ENCODE measurements around the gene RARB. TPM values are rescaled to one million over a fixed set of nuclear protein-coding genes. Genes with fewer than 3 reads are reported as not detected.

RARB gene
- total and polyA plus RNA-seq, 9 of the 15 experiments (the other 6 are each of a cell fraction or from before 2014, with no cell fraction given): 0.15 to 1.3 (median 0.27) TPM

DNA sequence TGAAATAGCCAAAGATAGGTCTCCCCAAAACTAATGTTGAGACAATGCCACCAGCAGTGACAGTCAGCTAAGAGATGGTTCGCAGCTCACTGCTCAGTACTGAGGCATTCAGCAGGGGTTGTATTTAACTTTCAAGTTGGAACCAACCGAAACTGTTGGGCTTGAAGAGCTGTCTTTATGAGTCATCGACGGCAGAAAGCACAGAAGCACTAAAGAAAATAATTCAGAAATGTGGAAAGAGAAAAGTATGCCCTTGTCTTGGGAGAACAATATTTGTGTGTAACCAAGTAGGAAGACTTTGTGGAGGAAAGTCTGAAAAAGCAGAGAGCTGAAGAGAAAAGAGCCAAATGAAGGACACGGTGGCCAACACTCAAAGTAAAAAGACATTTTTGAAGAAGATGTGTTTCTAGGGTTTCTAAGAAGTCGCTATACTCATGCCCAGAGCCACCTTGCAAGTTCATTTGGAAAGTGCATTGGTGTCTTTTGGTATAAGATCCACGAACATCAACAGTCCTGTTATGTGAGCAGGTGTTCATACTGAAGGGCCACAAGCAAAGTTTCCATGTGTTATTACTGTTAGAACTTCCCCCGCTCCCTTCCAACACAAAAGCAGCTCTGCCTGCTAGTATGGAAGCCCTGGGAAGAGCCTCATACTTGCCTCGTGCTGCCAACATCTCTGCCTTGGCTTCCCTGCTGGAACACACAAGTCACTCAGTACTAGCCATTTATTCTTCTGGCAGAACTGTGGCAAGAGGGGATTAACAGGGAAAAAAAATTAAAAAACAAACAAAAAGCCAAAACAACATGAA lies 4.1 kb upstream of the RARB start:
- 1% methylated on average over 9 of the region's 9 CpGs for WGBS (ENCODE audit: insufficient coverage, low coverage, missing lambda C conversion rate)
- no TSS peak for BruUV-seq (replicated peaks)
- H4K20me1 ChIP-seq (replicated peaks; ENCODE audit: control insufficient read depth, insufficient read depth, low read length): no peaks in the 10 kb centered on the region

More for the DNA sequence above, 4.1 kb upstream of the RARB start:
- H3K36me3 ChIP-seq (ENCODE audit: control insufficient read depth, insufficient read depth, low read length): no peaks in the 10 kb centered on the region
- in situ Hi-C loops (cut with MboI): no loop called here
- H3K9ac ChIP-seq (ENCODE audit: insufficient read depth in 1 of 2, low read depth in 2 of 2, low read length in 2 of 2): no peak overlapping the region
- no peaks in the 10 kb centered on the region for H3K79me2 ChIP-seq (ENCODE audit: control insufficient read depth, insufficient read depth, low read length)
- no peak for FAIRE-seq
- H3K27ac ChIP-seq (ENCODE audit: extremely low read depth, low read depth, low read length): no peak overlapping the region
- intact Hi-C loops (cut with micrococcal nuclease): no loop called here
- no peaks in the 10 kb centered on the region for H3K9me1 ChIP-seq (ENCODE audit: control insufficient read depth, insufficient read depth, low read length)
- ChIA-PET POLR2A (no interaction called here), CTCF (ENCODE audit: low intra/inter-chr PET ratio) (no interaction called here)
- no peak for DNase-seq (ENCODE audit: extremely low read depth in 1 of 4, low spot score in 3 of 4)
- no peak overlapping the region for H3K4me2 ChIP-seq (ENCODE audit: insufficient read depth, low read length)
- TF ChIP-seq ZNF311 (CRISPR knock-in tag; IDR thresholded peaks at IDR 0.05): no peak
- TF ChIP-seq ATF3 (IDR thresholded peaks at IDR 0.05): 0 out of 2 replicates have a peak, but pooled peaks have one; percentile 10
- no peak for TF ChIP-seq ATF3 (CRISPR knock-in tag; conservative IDR thresholded peaks at IDR 0.05)
- TF ChIP-seq ZFP1 (CRISPR knock-in tag; IDR thresholded peaks at IDR 0.05): no peak
- TF ChIP-seq ZFP36 (IDR thresholded peaks at IDR 0.05; ENCODE audit: low read depth, low read length, partially characterized antibody): no peak
- no peak for TF ChIP-seq TRIM24 (IDR thresholded peaks at IDR 0.05)
- TF ChIP-seq, protein P1, sequence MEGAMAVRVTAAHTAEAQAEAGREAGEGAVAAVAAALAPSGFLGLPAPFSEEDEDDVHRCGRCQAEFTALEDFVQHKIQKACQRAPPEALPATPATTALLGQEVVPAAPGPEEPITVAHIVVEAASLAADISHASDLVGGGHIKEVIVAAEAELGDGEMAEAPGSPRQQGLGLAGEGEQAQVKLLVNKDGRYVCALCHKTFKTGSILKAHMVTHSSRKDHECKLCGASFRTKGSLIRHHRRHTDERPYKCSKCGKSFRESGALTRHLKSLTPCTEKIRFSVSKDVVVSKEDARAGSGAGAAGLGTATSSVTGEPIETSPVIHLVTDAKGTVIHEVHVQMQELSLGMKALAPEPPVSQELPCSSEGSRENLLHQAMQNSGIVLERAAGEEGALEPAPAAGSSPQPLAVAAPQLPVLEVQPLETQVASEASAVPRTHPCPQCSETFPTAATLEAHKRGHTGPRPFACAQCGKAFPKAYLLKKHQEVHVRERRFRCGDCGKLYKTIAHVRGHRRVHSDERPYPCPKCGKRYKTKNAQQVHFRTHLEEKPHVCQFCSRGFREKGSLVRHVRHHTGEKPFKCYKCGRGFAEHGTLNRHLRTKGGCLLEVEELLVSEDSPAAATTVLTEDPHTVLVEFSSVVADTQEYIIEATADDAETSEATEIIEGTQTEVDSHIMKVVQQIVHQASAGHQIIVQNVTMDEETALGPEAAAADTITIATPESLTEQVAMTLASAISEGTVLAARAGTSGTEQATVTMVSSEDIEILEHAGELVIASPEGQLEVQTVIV (CRISPR knock-in tag; IDR thresholded peaks at IDR 0.05; ENCODE audit: borderline replicate concordance): no peak
- no peak for TF ChIP-seq FOXM1 (IDR thresholded peaks at IDR 0.05; ENCODE audit: low read depth)
- TF ChIP-seq FOXM1 (CRISPR knock-in tag; IDR thresholded peaks at IDR 0.05; ENCODE audit: low read depth): no peak
- no peak overlapping the region for H2AFZ ChIP-seq (ENCODE audit: low read depth, low read length)
- H3K4me1 ChIP-seq (replicated peaks in 1 of 2; ENCODE audit: control insufficient read depth in 2 of 2, insufficient read depth in 2 of 2, low read length in 2 of 2): no peaks in the 10 kb centered on the region; a peak in 1 of 5 replicates
- H3K4me3 ChIP-seq: no peak overlapping the region
- ATAC-seq: no peak
- H3K9me3 ChIP-seq (replicated peaks; ENCODE audit: control insufficient read depth, insufficient read depth, low read depth, low read length): no peaks in the 10 kb centered on the region
- H3K27me3 ChIP-seq (ENCODE audit: control insufficient read depth in 2 of 2, insufficient read depth in 2 of 2, low read length in 2 of 2): peaks cover 12% of the 10 kb centered on the region in 2 experiments; a peak in 4 of 5 replicates

Data from K562 (cell line).